HepG2 (cell line): ENCODE measurements around the gene REEP6. TPM values are rescaled to one million over a fixed set of nuclear protein-coding genes. Genes with fewer than 3 reads are reported as not detected.

ENCODE experiments used
- ATAC-seq: fragments of 200-7000 bp; cut with Tn5 transposase; 3 replicates; pipeline ENCODE4 v1.9.1; 2020; ENCODE audit warnings: mild to moderate bottlenecking, moderate library complexity
- BruUV-seq: library from RNA; stranded (reverse); fragments of 400-500 nt; replicated peaks from 2 replicates; lab custom pipeline; 2021; lab: Mats Ljungman, UMichigan
- CTCF ChIA-PET: fragments of 300-600 bp; formaldehyde crosslinking; extraction: SDS; loops from one replicate; lab custom pipeline; 2021; ENCODE audit warnings: low total read pairs, inconsistent platforms, low intra/inter-chr PET ratio; lab: Yijun Ruan, JAX
- POLR2A ChIA-PET: fragments of 350-600 bp; sonication (Branson Sonifier 250); formaldehyde crosslinking; loops from one replicate; lab custom pipeline; 2020; ENCODE audit warnings: antibody characterized with exemption, inconsistent platforms; lab: Yijun Ruan, JAX
- DNase-seq: peaks from one replicate; pipeline ENCODE4 v3.0.0-alpha.2; 2015; ENCODE audit warnings: low spot score
- FAIRE-seq: peaks from 3 replicates; lab custom pipeline; 2011; peaks lifted over from hg19 to GRCh38; lab: Jason Lieb, UNC
- H2AFZ ChIP-seq: one replicate; pipeline ENCODE4 v1.6.1; 2011; ENCODE audit warnings: low read length, inconsistent platforms
- H3K27ac ChIP-seq: fragments of 300-600 bp; 3 replicates; pipeline ENCODE4 v1.8.0; 2011; ENCODE audit warnings: mixed run types, mild to moderate bottlenecking, mixed read lengths, low read length, inconsistent platforms; ENCODE audit not compliant: insufficient read depth; ENCODE audit errors: extremely low read length
- H3K27me3 ChIP-seq, 2 experiments: fragments of 200-600 bp in 1 of 2; 2 replicates in 1 of 2; 3 replicates in 1 of 2; pipeline versions ENCODE4 v1.6.0 to v1.8.0; 2011; ENCODE audit warnings: low read length in 2 of 2, mild to moderate bottlenecking in 2 of 2, moderate library complexity in 2 of 2, inconsistent platforms in 1 of 2; ENCODE audit not compliant: insufficient read depth in 2 of 2, control insufficient read depth in 1 of 2
- H3K36me3 ChIP-seq, 2 experiments: fragments of 200-600 bp in 1 of 2; replicated peaks in 1 of 2; 2 replicates in 1 of 2; 3 replicates in 1 of 2; pipeline versions ENCODE4 v1.5.1 to v1.8.0; 2011; ENCODE audit warnings: low read length in 2 of 2, inconsistent platforms in 1 of 2; ENCODE audit not compliant: insufficient read depth in 2 of 2, control insufficient read depth in 1 of 2
- H3K4me1 ChIP-seq: 2 replicates; pipeline ENCODE4 v1.5.1; 2012; ENCODE audit warnings: low read length, inconsistent platforms; ENCODE audit not compliant: insufficient read depth
- H3K4me2 ChIP-seq: 2 replicates; pipeline ENCODE4 v1.6.0; 2011; ENCODE audit warnings: low read depth, low read length, inconsistent platforms
- H3K4me3 ChIP-seq, 3 experiments: fragments of 200-600 bp in 1 of 3; sonication (generic), shearing (Covaris generic) in 1 of 3; replicated peaks in 1 of 3; 2 replicates each; pipeline ENCODE4 v1.5.1; 2011 to 2016; ENCODE audit warnings: low read length in 3 of 3, inconsistent platforms in 2 of 3, low read depth in 2 of 3, mild to moderate bottlenecking in 2 of 3, control low read depth in 1 of 3, mixed read lengths in 1 of 3; ENCODE audit not compliant: insufficient read depth in 1 of 3
- H3K79me2 ChIP-seq: one replicate; pipeline ENCODE4 v1.6.1; 2011; ENCODE audit warnings: low read length, inconsistent platforms; ENCODE audit not compliant: insufficient read depth
- H3K9ac ChIP-seq: 2 replicates; pipeline ENCODE4 v1.6.0; 2011; ENCODE audit warnings: mild to moderate bottlenecking, low read depth, low read length, inconsistent platforms; ENCODE audit not compliant: insufficient read depth
- H3K9me3 ChIP-seq: 2 replicates; pipeline ENCODE4 v1.5.1; 2012; ENCODE audit warnings: mild to moderate bottlenecking, low read length
- H4K20me1 ChIP-seq: 2 replicates; pipeline ENCODE4 v1.6.0; 2011; ENCODE audit warnings: inconsistent platforms, mild to moderate bottlenecking, low read length, moderate library complexity; ENCODE audit not compliant: insufficient read depth
- CEBPG ChIP-seq: IDR thresholded peaks from 2 replicates; pipeline ENCODE4 v1.6.1; 2016
- ELF3 ChIP-seq: IDR thresholded peaks from 2 replicates; pipeline ENCODE4 v1.6.1; 2016; ENCODE audit warnings: missing genetic modification reagents, missing compliant biosample characterization
- NFIC ChIP-seq: IDR thresholded peaks from 2 replicates; pipeline ENCODE4 v1.6.1; 2012; ENCODE audit warnings: mild to moderate bottlenecking, low read length, inconsistent platforms
- RFX3 ChIP-seq: IDR thresholded peaks from 2 replicates; pipeline ENCODE4 v1.6.1; 2016; ENCODE audit warnings: missing biosample characterization, missing genetic modification reagents
- RFX5 ChIP-seq: IDR thresholded peaks from 2 replicates; pipeline ENCODE4 v1.6.1; 2011; ENCODE audit warnings: low read depth, low read length, improper control_type of control experiment
- SP140L ChIP-seq: sonication (generic); formaldehyde crosslinking; IDR thresholded peaks from 2 replicates; pipeline ENCODE4 v1.4.0; 2020; ENCODE audit warnings: missing genetic modification reagents, borderline replicate concordance
- TOPORS ChIP-seq: sonication (generic); formaldehyde crosslinking; IDR thresholded peaks from 2 replicates; pipeline ENCODE4 v1.8.0; 2023; ENCODE audit warnings: mild to moderate bottlenecking, missing genetic modification reagents
- YEATS2 ChIP-seq: sonication (generic); formaldehyde crosslinking; IDR thresholded peaks from 2 replicates; pipeline ENCODE4 v1.4.0; 2020; ENCODE audit warnings: missing genetic modification reagents, borderline replicate concordance
- ZBTB3 ChIP-seq: sonication (generic); formaldehyde crosslinking; IDR thresholded peaks from 2 replicates; pipeline ENCODE4 v1.4.0; 2020; ENCODE audit warnings: low read depth, mild to moderate bottlenecking, moderate library complexity, missing genetic modification reagents, borderline replicate concordance
- ZNF121 ChIP-seq: sonication (generic); formaldehyde crosslinking; IDR thresholded peaks from 2 replicates; pipeline ENCODE4 v1.5.0; 2020; ENCODE audit warnings: mild to moderate bottlenecking, missing genetic modification reagents
- ZNF124 ChIP-seq: sonication (generic); formaldehyde crosslinking; IDR thresholded peaks from 2 replicates; pipeline ENCODE4 v1.4.0; 2020; ENCODE audit warnings: missing genetic modification reagents
- ZNF253 ChIP-seq: sonication (generic); formaldehyde crosslinking; IDR thresholded peaks from 2 replicates; pipeline ENCODE4 v1.8.0; 2022; ENCODE audit warnings: mild to moderate bottlenecking, missing genetic modification reagents, borderline replicate concordance
- ZNF33B ChIP-seq: sonication (generic); formaldehyde crosslinking; IDR thresholded peaks from 2 replicates; pipeline ENCODE4 v1.5.1; 2020; ENCODE audit warnings: mild to moderate bottlenecking, missing genetic modification reagents
- ZNF496 ChIP-seq: sonication (generic); formaldehyde crosslinking; IDR thresholded peaks from 2 replicates; pipeline ENCODE4 v1.8.1; 2023; ENCODE audit warnings: mild to moderate bottlenecking, moderate library complexity, missing genetic modification reagents; ENCODE audit not compliant: insufficient replicate concordance
- ZNF547 ChIP-seq: sonication (generic); formaldehyde crosslinking; IDR thresholded peaks from 2 replicates; pipeline ENCODE4 v1.5.1; 2020; ENCODE audit warnings: mild to moderate bottlenecking, missing genetic modification reagents
- ZNF674 ChIP-seq: sonication (generic); formaldehyde crosslinking; IDR thresholded peaks from 2 replicates; pipeline ENCODE4 v1.5.0; 2020; ENCODE audit warnings: low read depth, mild to moderate bottlenecking, missing genetic modification reagents
- WGBS: methylation state at CpG from one replicate; pipeline ENCODE4 v1.1.6; 2017; ENCODE audit warnings: low lambda C conversion rate; 5-methylcytosine and 5-hydroxymethylcytosine counted together
- in situ Hi-C: cut with HindIII; loops from 2 replicates; pipeline ENCODE4 v1.10.0; 2017; ENCODE audit warnings: low pct_unique_long_range_greater_than_20kb; ENCODE audit not compliant: extremely low pct_ligation_motif_present
- intact Hi-C: fragments of 100-400 bp; cut with micrococcal nuclease; formaldehyde crosslinking; loops from one replicate; pipeline ENCODE4 v1.10.0; 2022; ENCODE audit not compliant: unreplicated experiment
- polyA plus RNA-seq, 8 experiments: library from polyadenylated mRNA; depleted of rRNA in 3 of 8; stranded (reverse) in 7 of 8; unstranded in 1 of 8; fragments of >200 nt; fragmentation: Illumina TruSeq in 4 of 8; extraction: Trizol in 4 of 8; gene quantifications; 2 replicates each; pipeline versions ENCODE4 v1.2.1 to v1.2.3, GENCODE V29; 2011 to 2016; ENCODE audit warnings: low read depth in 4 of 8, missing spikeins in 1 of 8, mixed read lengths in 1 of 8; ENCODE audit not compliant: insufficient read depth in 1 of 8
- total RNA-seq, 5 experiments: library from RNA; depleted of rRNA; stranded (reverse); fragments of >200 nt; fragmentation: Illumina TruSeq; extraction: Trizol; gene quantifications; 2 replicates each; pipeline ENCODE4 v1.2.3, GENCODE V29; 2016; ENCODE audit warnings: low read depth in 1 of 5
- TF ChIP-seq, protein P1 (sequence below): IDR thresholded peaks from 2 replicates; pipeline ENCODE4 v1.6.1; 2016; ENCODE audit warnings: missing compliant biosample characterization, missing genetic modification reagents, borderline replicate concordance
- TF ChIP-seq, protein P2 (sequence below), 2 experiments: IDR thresholded peaks; 2 replicates each; pipeline ENCODE4 v1.6.1; 2011 to 2012; ENCODE audit warnings: low read length in 2 of 2, borderline replicate concordance in 1 of 2, low read depth in 1 of 2, mild to moderate bottlenecking in 1 of 2, moderate library complexity in 1 of 2

The REEP6 gene
- total and polyA plus RNA-seq, 2 of the 13 experiments (the other 11 are each of a cell fraction or from before 2014, with no cell fraction given) = 10.0 to 28.8 TPM

DNA sequence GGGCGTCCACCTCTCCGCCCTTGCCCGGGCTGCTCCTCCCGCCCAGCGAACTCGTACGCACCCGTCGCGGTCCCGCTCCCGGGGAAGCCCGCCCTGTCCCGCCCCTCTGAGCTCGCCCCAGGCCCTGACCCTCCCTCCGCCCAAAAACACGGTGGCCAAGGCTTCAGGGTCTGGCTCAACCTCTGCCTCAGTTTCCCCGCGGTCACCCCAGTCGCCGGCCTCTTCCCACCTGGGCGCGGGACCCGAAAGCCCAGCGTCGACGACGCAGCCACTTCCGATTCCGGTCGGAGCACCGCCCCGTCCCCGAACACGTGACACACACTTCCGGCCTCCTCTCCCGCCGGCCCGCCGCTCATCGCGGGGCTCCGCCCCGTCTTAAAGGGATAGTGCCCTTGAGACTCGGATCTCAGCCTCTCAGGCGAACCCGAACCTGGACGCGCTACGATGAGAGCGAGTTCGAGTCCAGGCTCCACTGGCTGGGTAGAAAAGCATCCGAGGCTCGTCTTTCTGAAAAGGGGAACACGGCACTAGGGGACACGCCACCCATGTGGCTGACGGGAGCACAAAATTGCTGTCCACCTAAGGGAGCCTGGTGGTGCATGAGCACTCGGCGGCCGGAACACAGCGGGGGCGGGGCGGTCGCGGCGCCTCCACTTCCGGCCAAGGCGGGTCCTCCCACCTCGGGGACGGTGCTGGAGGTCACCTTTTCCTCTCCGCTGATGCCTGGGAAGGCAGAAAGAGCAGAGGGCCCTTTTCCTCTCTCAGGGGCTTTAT, 11.9 kb upstream of the REEP6 start, which contains the start of gene C19orf25:
Gene C19orf25 (minus strand): TSS at position 282 of the 774 bp plus-strand sequence. CDS start 312 bp downstream, outside the sequence.
- BruUV-seq = no TSS peak
- in situ Hi-C loops = no loop called here
- H3K27ac ChIP-seq = peak within 1 kb of the TSS; percentile 84
- CTCF ChIA-PET = no interaction called here
- H3K9me3 ChIP-seq = no peaks in the 10 kb centered on the region
- H3K4me1 ChIP-seq = peaks cover 48% of the 10 kb centered on the region
- WGBS = under 1% methylated on average over 21 of the region's 71 CpGs
- peak; percentile 85 for DNase-seq
- peak within 1 kb of the TSS; percentile 81 to 93 (median 90) for H3K4me3 ChIP-seq
- 0 out of 2 replicates have a peak, but pooled peaks cover 3% of the 10 kb centered on the region for H4K20me1 ChIP-seq
- no peak within 1 kb of the TSS for H2AFZ ChIP-seq
- H3K4me2 ChIP-seq = peak within 1 kb of the TSS; percentile 67
- POLR2A ChIA-PET = no interaction called here
- peaks cover 2 to 8% of the 10 kb centered on the region in 2 experiments; a peak in 3 of 5 replicates for H3K36me3 ChIP-seq
- no peaks in the 10 kb centered on the region for H3K27me3 ChIP-seq
- peak within 1 kb of the TSS; percentile 74 for H3K9ac ChIP-seq
- intact Hi-C loops = no loop called here
- peak; percentile 83 for ATAC-seq
- peaks cover 16% of the 10 kb centered on the region for H3K79me2 ChIP-seq
- peak; percentile 83 for FAIRE-seq
- TF ChIP-seq, protein P1, sequence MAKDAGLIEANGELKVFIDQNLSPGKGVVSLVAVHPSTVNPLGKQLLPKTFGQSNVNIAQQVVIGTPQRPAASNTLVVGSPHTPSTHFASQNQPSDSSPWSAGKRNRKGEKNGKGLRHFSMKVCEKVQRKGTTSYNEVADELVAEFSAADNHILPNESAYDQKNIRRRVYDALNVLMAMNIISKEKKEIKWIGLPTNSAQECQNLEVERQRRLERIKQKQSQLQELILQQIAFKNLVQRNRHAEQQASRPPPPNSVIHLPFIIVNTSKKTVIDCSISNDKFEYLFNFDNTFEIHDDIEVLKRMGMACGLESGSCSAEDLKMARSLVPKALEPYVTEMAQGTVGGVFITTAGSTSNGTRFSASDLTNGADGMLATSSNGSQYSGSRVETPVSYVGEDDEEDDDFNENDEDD (CRISPR knock-in tag) = peak; percentile 96
- TF ChIP-seq ZNF33B (CRISPR knock-in tag) (peak; percentile 51; the same call in 1 of the 2 replicates), ZBTB3 (CRISPR knock-in tag) (no peak), ZNF674 (CRISPR knock-in tag) (0 out of 2 replicates have a peak, but pooled peaks have one; percentile 18), RFX5 (no peak), CEBPG (CRISPR knock-in tag) (no peak), SP140L (0 out of 2 replicates have a peak, but pooled peaks have one; percentile 40), ZNF121 (peak; percentile 26; the same call in 1 of the 2 replicates), NFIC (no peak), YEATS2 (CRISPR knock-in tag) (peak; percentile 82), ZNF547 (CRISPR knock-in tag) (peak; percentile 66; the same call in 1 of the 2 replicates), RFX3 (CRISPR knock-in tag) (no peak), ZNF496 (CRISPR knock-in tag) (no peak), TOPORS (peak; percentile 21; the same call in 1 of the 2 replicates), ZNF253 (CRISPR knock-in tag) (no peak), ELF3 (peak; percentile 47; the same call in 1 of the 2 replicates), ZNF124 (CRISPR knock-in tag) (0 out of 2 replicates have a peak, but pooled peaks have one; percentile 18)
- TF ChIP-seq, protein P2, sequence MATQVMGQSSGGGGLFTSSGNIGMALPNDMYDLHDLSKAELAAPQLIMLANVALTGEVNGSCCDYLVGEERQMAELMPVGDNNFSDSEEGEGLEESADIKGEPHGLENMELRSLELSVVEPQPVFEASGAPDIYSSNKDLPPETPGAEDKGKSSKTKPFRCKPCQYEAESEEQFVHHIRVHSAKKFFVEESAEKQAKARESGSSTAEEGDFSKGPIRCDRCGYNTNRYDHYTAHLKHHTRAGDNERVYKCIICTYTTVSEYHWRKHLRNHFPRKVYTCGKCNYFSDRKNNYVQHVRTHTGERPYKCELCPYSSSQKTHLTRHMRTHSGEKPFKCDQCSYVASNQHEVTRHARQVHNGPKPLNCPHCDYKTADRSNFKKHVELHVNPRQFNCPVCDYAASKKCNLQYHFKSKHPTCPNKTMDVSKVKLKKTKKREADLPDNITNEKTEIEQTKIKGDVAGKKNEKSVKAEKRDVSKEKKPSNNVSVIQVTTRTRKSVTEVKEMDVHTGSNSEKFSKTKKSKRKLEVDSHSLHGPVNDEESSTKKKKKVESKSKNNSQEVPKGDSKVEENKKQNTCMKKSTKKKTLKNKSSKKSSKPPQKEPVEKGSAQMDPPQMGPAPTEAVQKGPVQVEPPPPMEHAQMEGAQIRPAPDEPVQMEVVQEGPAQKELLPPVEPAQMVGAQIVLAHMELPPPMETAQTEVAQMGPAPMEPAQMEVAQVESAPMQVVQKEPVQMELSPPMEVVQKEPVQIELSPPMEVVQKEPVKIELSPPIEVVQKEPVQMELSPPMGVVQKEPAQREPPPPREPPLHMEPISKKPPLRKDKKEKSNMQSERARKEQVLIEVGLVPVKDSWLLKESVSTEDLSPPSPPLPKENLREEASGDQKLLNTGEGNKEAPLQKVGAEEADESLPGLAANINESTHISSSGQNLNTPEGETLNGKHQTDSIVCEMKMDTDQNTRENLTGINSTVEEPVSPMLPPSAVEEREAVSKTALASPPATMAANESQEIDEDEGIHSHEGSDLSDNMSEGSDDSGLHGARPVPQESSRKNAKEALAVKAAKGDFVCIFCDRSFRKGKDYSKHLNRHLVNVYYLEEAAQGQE (IDR thresholded peaks at IDR 0.05; ENCODE audit: borderline replicate concordance in 1 of 2, low read depth in 1 of 2, low read length in 2 of 2) = no peak
